Nephron (organoid): Measurements from ENCODE around the gene DEPDC5.

Experiments
- H3K27ac Mint-ChIP-seq, 3 experiments: 2 replicates each; pipeline ENCODE4 v1.8.0; 2020; ENCODE audit warnings: mixed read lengths in 3 of 3, mild to moderate bottlenecking in 2 of 3, moderate library complexity in 1 of 3
- H3K27me3 Mint-ChIP-seq: 2 replicates; pipeline ENCODE4 v1.8.0; 2021; ENCODE audit warnings: low read depth, mild to moderate bottlenecking, moderate library complexity, mixed read lengths
- H3K36me3 Mint-ChIP-seq: 2 replicates; pipeline ENCODE4 v1.8.0; 2020; ENCODE audit warnings: low read depth, mixed read lengths
- H3K4me1 Mint-ChIP-seq: 2 replicates; pipeline ENCODE4 v1.8.0; 2020; ENCODE audit warnings: mixed read lengths
- H3K4me3 Mint-ChIP-seq, 3 experiments: 2 replicates each; pipeline ENCODE4 v1.8.0; 2020; ENCODE audit warnings: mild to moderate bottlenecking in 3 of 3, mixed read lengths in 3 of 3, moderate library complexity in 2 of 3
- H3K9me3 Mint-ChIP-seq: 2 replicates; pipeline ENCODE4 v1.8.0; 2020; ENCODE audit warnings: mixed read lengths
- CTCF ChIP-seq, 3 experiments: fragments of 200-600 bp; sonication (generic); IDR thresholded peaks; one replicate each; pipeline ENCODE4 v1.5.0; 2021; ENCODE audit warnings: antibody characterized with exemption in 3 of 3; ENCODE audit not compliant: unreplicated experiment in 3 of 3

The DEPDC5 gene

GRCh38 chr22:31893460-31893859 is 139.6 kb downstream of the DEPDC5 start:
- H3K9me3 Mint-ChIP-seq, result no peaks in the 10 kb centered on the region
- peaks cover 33% of the 10 kb centered on the region for H3K36me3 Mint-ChIP-seq
- H3K27me3 Mint-ChIP-seq, result no peaks in the 10 kb centered on the region
- no peak overlapping the region for H3K4me3 Mint-ChIP-seq
- H3K4me1 Mint-ChIP-seq, result peaks cover 39% of the 10 kb centered on the region
- TF ChIP-seq CTCF (IDR thresholded peaks at IDR 0.05; ENCODE audit: unreplicated experiment in 3 of 3), result no peak
- H3K27ac Mint-ChIP-seq, result peak overlapping the region; percentile 66 to 84 (median 83)

GRCh38 chr22:31895411-31896123 is 141.7 kb downstream of the DEPDC5 start:
- Mint-ChIP-seq H3K27me3 (no peaks in the 10 kb centered on the region), H3K4me1 (peaks cover 45% of the 10 kb centered on the region)

GRCh38 chr22:31896472-31896871 is 142.7 kb downstream of the DEPDC5 start:
- TF ChIP-seq CTCF (IDR thresholded peaks at IDR 0.05; ENCODE audit: unreplicated experiment in 3 of 3), result no peak
- no peaks in the 10 kb centered on the region for H3K9me3 Mint-ChIP-seq
- H3K27me3 Mint-ChIP-seq, result no peaks in the 10 kb centered on the region
- peaks cover 44% of the 10 kb centered on the region for H3K4me1 Mint-ChIP-seq
- no peak overlapping the region for H3K4me3 Mint-ChIP-seq
- peak overlapping the region; percentile 28 to 99 (median 95) for H3K27ac Mint-ChIP-seq
- peaks cover 18% of the 10 kb centered on the region for H3K36me3 Mint-ChIP-seq

More at GRCh38 chr22:31895411-31896123, 141.7 kb downstream of the DEPDC5 start:
- H3K4me3 Mint-ChIP-seq, result peak overlapping the region in 2 of 3 experiments; percentile 38 to 51
- no peaks in the 10 kb centered on the region for H3K9me3 Mint-ChIP-seq
- TF ChIP-seq CTCF (IDR thresholded peaks at IDR 0.05; ENCODE audit: unreplicated experiment in 3 of 3), result no peak
- peaks cover 19% of the 10 kb centered on the region for H3K36me3 Mint-ChIP-seq
- peak overlapping the region; percentile 84 to 99 (median 95) for H3K27ac Mint-ChIP-seq

- TF ChIP-seq CTCF (IDR thresholded peaks at IDR 0.05; ENCODE audit: unreplicated experiment in 3 of 3), result no peak
- peaks cover 45% of the 10 kb centered on the region for H3K4me1 Mint-ChIP-seq
- H3K9me3 Mint-ChIP-seq, result no peaks in the 10 kb centered on the region
- peaks cover 28% of the 10 kb centered on the region for H3K36me3 Mint-ChIP-seq
- H3K27ac Mint-ChIP-seq, result peak overlapping the region; percentile 95 to 99 (median 98)
- H3K27me3 Mint-ChIP-seq, result no peaks in the 10 kb centered on the region
- peak overlapping the region; percentile 17 to 34 (median 32) for H3K4me3 Mint-ChIP-seq
These were observed 144.3 kb downstream of the DEPDC5 start for GRCh38 chr22:31897842-31898805.

GRCh38 chr22:31898926-31899325 is 145.1 kb downstream of the DEPDC5 start:
- Mint-ChIP-seq H3K36me3 (peaks cover 23% of the 10 kb centered on the region), H3K27me3 (no peaks in the 10 kb centered on the region), H3K4me3 (no peak overlapping the region), H3K9me3 (no peaks in the 10 kb centered on the region), H3K4me1 (peaks cover 39% of the 10 kb centered on the region), H3K27ac (peak overlapping the region; percentile 95 to 99 (median 98))
- no peak for TF ChIP-seq CTCF (IDR thresholded peaks at IDR 0.05; ENCODE audit: unreplicated experiment in 3 of 3)
